Gastrocnemius medialis (tissue), 4 donors: Measurements from ENCODE around the gene KDM6A.

ENCODE experiments used
- CTCF ChIP-seq, 5 experiments: fragments of 450-650 bp in 3 of 5; fragments of 200-600 bp in 2 of 5; sonication (generic) in 2 of 5; IDR thresholded peaks in 4 of 5; conservative IDR thresholded peaks in 1 of 5; 1 replicate in 4 of 5; 2 replicates in 1 of 5; pipeline ENCODE4 v1.5.1; 2016 to 2019; ENCODE audit warnings: antibody characterized with exemption in 5 of 5, mild to moderate bottlenecking in 3 of 5, moderate library complexity in 3 of 5
- POLR2A ChIP-seq, 2 donors: fragments of 450-650 bp; IDR thresholded peaks; one replicate each; pipeline ENCODE4 v1.6.1; 2017; ENCODE audit warnings: antibody characterized with exemption in 2 of 2, mild to moderate bottlenecking in 2 of 2, moderate library complexity in 2 of 2

- TF ChIP-seq CTCF (IDR thresholded peaks at IDR 0.05 in 4 of 5, conservative IDR thresholded peaks at IDR 0.05 in 1 of 5) (no peak), POLR2A (IDR thresholded peaks at IDR 0.05) (no peak)
These were observed 272.7 kb downstream of the KDM6A start for GRCh38 chrX:45145492-45146215.
